HG03457 (cell line): ENCODE measurements around the gene BUD13.
A peak's percentile ranks its signal among the peaks of the same experiment; 100 is the strongest.
"Not testable (repeated sequence)": the region's sequence is repeated elsewhere in the genome, so short reads cannot be mapped to it uniquely, and the experiment has no call there.

Source experiments
- ATAC-seq: cut with Tn5 transposase; IDR thresholded peaks from one replicate; pipeline ENCODE4 v1.9.1; 2021; ENCODE audit warnings: moderate number of reproducible peaks; ENCODE audit not compliant: unreplicated experiment

Gene BUD13

DNA sequence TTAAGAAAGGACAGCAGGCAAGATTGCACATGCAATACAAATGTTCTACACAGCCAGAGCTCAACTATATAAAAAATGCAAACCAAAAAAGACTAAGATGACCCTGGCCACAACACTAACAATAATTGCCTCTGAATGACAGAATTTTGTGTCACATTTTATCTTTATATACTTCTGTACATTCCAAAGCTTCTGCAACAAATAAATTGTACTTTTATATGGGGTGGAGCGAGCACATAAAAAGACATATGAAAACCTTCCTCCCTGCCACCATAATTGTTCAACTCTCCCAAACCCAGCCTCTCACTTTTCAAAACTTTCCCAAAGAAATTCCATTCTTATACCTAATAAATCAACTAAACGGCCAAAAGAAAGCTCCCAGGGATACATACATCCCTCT, 10.7 kb downstream of the BUD13 start:
- no peak for ATAC-seq

DNA sequence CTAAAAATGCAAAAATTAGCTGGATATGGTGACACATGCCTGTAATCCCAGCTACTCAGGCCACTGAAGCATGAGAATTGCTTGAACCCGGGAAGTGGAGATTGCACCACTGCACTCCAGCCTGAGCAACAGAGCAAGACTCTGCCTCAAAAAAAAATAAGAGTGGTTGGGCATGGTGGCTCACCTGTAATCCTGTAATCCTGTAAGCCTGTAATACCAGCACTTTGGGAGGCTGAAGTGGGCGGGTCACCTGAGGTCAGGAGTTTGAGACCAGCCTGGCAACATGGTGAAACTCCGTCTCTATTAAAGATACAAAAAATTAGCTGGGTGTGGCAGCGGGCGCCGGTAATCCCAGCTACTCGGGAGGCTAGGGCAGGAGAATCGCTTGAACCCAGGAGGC, 16.7 kb downstream of the BUD13 start:
- ATAC-seq: not testable (repeated sequence)

DNA sequence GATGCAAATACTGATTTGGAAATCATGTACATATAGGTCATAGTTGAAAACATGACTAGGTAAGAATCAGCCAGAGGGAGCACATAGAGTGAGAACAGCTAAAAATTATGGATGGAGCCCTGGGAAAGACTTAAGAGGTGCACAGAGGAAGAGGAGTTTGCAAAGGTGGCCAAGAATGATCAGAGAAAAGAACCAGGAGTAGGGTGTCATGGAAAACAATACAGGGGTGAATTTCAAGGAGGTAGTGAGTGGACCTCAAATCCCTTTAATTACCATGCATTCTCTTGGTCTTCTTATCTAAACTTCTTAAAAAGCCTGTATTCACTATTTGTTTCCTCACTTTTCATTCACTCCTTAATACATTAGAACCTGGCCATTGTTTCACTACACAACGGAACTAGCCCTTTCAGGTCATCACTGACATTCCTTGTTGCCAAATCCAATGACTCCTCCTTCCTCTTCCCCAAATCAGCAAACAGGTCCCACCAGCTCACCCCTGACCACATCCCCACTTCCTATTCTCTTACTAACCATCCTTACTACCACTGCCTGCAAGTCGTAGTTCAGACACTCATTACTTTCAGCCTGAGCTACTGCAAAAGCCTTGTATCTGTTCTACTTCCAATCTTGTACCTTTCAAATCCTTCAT, 22.6 kb downstream of the BUD13 start:
- ATAC-seq: no peak

DNA sequence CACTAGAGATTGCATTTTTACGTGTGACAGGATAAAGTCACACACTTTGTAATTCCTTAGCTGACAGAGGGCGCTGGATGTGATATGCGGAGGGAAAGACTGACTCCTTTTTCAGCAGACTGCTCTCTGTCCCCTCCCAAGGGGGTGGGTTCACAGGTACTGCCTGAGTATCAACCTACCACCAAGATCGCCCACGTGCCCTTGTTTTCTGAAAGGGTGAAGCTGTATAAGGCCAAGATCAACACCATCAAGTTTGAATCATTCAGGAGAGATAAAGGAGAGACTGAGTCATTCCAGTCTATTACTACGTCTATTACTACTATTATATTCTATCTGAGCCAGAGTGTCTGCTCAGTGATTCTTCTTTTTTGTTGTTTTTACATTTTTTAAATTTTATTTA, 30.7 kb downstream of the BUD13 start:
- ATAC-seq: no peak

DNA sequence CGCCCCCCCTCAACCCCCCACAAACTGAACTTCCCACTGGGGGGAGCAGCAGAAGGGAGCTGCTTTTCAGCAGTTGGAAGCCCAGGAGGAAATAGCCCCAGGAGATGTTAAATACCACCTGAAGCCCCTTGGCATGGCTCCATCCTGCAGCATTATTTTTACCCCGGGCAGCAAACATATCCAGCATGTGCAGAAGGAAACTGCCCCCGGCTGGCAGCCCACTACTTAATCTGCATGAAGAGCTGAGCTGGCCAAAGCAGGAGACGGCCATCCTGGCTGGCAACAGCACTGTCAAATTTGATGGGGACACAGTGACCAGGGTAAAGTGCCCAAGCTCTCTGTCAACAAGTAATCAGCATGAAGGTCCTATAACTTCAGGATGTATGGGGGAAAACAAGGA, 32.0 kb downstream of the BUD13 start:
- ATAC-seq: no peak

DNA sequence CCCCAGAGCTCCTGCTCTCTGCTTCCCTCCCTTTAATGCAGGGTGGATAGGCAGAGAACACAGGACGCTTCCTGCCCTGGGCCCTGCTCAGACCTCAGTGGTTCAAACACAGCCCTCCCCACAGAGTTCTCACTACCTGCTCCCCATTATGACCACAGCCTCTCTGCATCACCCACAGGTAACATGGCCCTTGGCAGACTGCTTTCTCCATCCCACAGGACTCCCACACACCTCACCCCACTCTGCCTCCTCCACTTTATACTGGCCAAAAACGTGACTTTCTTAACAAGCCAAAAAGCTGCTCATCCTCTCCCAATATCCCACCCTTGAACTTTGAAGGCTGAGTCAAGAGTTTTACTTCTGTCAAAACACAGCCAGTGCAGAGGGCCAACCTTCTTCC, 33.8 kb downstream of the BUD13 start:
- ATAC-seq: no peak

DNA sequence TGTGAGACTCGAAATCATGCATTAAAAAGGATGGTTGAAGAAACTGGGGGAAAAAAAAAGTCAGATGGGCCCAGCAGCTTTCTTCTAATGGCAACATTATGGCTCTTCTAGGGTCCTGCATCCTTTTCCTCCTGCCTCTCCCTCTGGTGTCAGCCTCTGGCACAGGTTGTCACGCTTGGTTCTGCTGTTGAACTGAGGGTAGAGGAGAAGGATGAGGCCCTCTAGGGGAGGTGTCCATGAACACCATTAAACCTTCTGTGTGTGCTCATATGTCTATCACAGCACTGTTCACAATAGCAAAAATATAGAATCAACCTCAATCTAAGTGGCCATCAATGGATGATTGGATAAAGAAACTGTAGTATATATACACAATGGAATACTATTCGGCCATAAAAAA, 36.0 kb downstream of the BUD13 start:
- no peak for ATAC-seq

DNA sequence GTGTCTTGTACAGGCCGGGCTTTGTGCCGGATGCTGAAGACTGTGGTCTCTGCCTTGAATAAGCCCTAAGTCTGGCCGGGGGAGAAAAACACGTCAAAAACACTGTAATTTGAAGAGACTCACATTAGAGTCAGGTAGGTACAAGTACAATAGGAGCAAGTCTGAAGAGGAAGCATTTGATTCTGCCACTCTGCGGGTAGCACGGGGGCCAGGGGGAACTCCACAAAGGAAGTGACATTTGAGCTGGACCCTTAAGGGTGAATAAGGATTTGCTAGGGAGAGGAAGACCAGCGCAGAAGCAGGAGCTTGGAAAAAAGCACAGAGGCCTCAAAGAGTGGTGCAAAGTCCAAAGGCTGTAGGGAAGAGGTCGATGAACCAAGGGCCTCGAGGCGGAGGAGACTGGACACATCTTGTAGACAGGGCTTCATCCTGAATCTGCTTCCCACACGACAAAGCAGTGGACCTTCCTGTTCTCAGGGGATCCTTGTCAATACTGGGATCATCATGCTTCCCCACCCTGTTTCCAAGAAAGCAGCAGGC, 38.7 kb downstream of the BUD13 start:
- ATAC-seq: no peak

DNA sequence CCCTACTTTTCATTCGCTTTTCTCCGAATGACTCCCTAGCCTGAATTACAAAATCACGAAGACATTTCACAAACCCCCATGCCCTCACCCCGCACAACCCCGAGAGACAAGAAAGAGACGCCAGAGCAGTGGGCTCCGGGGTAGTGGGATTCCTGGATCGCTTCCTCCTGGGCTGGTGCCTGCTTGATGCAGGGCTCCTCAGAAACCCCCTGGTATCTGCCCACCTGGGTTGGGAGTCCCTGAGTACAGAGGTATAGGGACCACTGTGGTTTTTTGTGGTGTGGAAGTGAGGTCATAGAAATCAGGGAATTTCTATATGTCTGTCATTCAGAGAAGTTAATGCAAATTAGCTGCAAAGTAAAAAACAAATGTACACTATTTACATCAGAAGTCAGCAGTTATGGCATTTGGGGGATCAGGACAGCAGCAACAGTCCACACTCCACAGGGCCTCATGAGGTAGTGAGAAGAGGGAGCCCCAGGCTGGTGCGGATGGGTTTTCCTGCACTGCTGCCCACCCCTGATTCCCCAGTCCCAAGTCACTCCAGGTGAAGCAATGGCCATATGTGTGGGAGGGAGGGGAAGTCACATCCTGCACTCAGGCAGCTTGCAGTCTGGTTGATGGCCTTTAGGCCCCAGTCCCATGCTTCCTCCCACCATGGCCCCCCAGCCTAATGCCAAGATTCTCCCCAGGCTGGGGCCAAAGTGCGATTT, 39.6 kb downstream of the BUD13 start:
- ATAC-seq: peak; percentile 24

DNA sequence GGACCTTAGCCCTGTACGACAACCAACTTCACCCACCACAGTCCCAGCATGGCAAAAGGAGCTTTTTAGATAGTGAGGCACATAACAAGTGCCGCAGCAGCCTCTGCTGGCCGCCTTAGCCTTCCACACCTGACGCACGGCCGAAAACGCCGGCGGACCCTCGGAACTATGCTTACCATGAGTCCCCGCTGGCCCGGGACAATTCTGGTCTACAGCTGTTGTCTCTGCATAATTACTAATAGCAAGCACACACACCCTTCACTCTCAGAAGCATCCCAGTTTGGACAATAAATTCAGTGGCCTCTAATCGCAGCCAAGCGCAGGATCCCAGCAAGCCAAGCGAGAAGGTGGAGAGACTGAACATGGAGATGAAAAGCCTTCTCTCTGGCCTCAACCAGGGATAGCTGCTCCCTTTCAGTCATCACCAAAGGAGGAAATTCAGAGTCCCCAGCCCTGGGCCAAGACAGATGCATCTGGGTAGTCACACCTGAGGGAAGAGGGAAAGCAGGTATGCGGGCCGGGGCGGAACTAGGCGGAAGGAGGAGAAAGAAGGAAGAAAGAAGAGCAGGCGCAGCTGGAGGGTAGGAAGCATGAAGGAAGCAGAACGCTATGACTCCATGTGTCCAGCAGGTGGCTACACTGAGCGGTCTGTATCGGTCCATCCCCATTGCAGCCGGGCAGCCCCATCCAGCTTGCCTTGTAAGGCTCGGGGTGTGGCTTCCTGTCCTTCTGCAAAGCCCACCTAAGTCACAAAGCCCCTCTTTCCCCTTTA, 40.3 kb downstream of the BUD13 start:
- ATAC-seq: peak; percentile 80

DNA sequence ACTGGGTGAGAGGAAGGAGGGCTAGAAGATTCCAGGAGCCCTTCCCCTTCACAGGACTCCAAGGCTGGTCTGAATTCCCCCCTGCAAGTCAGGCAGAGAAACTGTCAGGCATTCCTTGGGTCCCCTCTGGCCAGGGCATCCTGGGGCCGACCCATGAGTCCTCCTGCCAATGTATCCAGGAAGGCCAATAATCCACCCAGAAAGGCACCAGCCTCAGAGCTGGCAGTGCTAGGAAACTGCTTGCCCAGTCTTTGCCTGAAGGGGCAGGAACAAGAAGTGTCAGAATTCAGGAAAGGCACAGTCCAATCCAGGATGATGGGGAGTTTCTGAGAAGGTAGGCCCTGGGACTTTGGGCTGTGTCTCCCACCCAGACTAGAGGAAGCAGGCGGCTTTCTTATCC, 41.0 kb downstream of the BUD13 start:
- ATAC-seq: no peak

DNA sequence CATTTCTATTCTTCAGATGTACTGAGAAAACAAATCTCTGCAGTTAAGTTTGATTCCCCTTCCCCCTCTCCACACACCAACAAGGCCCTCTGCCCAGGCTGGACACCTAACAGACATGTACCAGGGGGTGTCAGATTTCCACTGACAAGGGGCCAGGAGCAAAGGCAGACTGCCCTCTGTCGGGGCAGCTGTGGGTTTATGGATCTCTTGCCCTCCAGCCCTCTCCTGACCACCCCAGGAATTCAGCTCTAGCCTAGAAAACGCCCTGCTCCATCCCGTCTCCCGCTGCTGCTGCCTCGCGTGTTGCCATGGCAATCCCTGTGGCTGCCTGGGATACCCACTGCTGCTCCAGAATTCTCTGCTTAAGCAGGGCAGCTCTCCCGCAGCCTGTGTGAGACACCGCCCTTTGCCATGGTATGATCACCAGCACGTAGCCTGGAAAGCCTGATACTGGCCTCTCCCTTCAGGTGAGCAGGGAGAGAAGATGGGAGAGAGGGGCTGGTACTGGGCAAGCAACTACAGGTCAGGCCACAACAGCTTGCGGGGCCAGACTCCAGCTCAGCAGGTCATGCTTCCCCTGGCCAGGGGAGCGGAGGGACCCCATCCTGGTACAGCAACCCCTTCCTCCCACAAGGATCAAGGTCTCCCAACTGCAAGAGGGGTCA, 41.6 kb downstream of the BUD13 start:
- no peak for ATAC-seq

DNA sequence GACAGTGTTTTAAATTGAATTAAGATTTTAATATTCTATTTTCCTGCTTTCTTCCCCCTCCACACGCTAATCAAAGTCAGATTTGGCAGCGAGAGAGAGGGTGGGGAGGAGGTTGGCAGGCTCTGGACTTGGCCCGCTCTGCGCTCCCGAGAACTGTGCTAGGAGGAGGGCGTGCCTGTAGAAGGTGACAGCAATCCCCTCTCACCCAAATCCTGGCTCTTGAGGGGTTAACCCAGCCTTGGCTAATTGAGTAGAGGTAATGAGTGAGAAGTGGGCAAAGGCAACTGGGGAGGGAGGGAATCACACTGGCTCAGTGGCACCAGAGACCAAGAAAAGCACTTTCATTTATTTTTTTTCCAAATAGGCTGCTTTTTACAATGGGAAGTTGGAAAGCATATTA, 42.2 kb downstream of the BUD13 start:
- ATAC-seq: no peak

DNA sequence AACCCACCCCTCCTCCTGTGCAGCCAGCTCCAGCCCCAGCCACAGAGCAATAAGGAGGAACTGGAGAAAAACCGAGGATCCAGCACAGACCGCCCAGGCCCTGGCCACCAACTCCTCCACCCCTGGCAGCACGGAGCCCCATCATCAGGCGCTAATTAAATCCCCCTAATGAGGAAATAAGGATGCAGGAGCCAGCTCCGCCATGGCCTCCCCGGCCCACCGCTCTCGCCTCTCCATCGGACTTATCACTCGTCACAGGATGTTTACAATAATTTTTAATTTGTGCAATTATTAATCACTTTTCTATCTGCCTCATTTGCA, 42.6 kb downstream of the BUD13 start:
- ATAC-seq: no peak

DNA sequence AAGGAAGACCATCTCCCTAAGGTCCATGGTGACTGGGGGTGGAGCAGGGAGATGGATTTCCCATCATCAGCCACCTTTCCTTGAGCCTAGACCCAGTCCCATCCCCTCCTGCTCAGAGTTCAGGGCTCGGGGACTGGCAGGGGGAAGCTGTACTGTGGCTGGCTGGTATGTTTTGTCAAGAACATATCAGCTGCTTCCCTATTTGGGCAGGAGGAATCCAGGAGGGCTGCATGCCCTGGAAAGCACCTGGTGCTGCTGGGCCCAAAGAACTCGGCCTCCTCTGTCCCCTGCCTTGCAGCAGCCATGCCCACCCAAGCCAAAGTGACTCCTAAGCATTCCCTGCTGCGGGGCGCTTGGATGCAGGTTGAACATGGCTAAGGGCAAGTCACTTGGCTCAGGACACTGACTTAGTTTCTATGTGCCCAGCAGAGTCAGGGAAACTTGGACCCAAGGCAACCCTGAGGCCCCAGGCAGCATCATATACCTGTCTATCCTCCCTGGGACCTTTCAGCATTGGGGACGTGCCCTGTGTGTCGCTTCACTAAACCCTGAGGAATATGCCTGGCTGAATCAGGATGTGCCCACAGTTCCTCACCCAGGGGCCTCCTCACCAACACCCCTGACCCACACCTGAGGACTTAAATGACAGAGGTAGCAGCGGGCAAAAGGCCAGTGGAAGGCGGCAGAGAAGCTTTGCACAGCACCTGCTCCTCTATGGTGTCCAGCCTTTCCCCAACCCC, 43.1 kb downstream of the BUD13 start:
- no peak for ATAC-seq

DNA sequence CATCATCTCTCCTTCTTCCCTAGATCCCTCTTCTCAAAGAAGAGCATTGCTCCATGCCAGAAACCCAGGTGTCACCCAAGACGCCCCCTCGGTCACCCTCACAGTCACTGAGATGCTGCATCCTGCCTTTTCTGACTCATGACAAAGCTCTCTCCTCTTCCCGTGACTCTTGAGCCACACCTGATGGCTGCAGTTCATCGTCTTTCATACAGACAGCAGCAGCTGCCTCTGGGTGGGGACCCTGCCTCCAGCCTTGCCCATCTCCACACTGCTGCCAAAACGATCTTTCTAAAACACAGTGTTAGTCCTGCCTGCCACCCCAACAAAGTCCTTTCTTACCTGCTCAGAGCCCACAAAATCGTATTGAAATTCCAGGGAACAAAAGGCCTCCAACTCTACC, 44.8 kb downstream of the BUD13 start:
- ATAC-seq: no peak

DNA sequence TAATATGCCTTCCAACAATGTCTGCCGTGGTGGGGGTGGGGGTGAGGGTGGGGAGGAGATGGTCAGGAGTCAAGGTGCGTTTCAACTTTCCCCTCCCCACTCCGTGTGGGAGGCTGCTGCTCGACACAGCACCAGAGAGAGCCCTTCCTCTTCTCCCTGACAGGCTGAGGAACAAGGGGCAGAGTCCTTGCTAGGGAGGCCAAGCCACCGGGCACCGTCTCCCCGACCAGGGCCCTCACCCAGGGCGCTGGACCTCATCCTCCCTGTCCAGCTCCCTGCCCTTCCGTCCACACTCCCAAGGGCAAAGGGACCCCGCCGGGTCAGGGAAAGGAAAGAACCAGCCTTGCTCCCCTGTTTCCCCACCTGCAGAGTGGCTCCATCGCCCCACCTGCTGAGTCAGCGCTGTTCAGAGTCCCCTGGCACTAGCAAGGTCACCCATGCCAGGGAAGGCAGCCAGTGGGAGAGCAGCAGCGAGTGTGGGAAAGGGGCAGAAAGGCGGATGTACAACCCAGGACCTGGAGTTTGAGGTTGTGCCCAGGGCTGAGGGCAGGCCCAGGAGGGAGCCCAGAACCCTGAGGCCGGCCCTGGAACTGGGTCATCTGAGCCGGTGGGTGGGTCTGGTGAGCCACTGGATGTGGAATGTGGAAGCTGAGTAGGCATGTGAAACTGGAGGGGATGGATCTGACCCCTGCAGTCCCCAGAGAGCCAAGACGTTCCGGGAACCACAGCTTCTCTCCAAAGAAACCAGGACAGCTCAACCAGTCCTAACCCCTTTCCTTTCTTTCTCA, 47.2 kb downstream of the BUD13 start:
- ATAC-seq: no peak

DNA sequence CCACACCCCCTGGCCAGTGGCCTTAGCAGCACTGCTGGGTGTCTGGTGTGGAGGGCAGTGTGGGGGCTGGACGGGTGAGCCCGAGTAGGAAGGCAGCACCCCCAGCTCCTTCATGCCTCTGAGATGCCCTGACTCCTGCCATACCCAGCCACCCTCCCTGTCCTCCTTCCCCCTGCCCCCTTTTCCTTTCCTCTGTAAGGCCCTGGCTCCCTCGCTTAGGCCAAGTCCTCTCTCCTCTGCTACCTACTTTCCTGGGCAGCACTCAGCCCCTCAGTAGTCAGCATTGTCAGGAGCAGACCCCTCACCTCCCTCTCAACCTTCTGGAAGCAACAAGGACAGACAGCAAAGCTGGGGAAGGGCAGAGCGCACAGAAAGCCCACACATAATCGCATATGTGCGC, 48.0 kb downstream of the BUD13 start:
- no peak for ATAC-seq

DNA sequence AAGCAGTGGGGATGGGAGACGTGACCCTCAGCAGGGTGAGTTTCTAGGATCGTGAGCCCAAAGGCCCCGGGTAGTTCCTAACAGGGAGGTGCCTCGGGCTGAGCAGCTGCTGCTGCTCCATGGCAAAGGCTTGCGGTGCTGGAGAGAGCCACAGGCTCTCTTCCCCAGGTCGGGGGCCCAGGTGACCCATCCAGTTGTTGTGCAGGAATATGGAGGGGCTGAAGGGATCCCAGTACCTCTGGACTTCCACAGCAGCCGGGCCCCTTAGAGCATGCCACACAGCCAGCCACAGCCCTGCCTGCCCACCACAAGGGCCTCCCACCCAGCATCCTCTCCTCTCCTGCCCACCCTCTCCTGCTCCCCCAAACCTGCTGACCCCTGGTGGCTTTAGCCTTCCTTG, 49.3 kb downstream of the BUD13 start:
- ATAC-seq: no peak

DNA sequence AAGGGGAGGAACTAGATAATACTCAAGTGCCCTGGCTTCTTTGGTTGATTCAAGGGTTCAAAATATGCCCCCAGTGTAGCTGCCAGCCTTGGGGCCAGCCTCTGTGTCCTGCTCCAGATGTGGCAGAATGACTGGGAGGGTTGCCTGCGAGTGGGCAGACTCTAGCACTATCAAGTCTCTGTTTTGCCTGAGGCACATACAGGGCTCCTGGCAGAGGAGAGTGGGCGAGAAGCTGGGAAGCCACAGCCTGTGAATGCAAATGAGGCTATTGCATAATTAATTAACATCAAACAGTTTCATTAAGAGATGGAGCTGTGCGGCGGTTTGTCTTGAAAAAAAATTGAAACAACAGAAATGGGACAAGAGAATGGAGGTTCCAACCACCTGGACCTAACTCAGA, 50.8 kb downstream of the BUD13 start:
- ATAC-seq: no peak
